Activated T-helper 17 cell treated with anti-CD3 and anti-CD28 coated beads, Interleukin-2, amount 50 U/mL, for 72 hours (primary cell): ENCODE results near the gene TULP1. TPM values are rescaled to one million over a fixed set of nuclear protein-coding genes. Genes with fewer than 3 reads are reported as not detected.
A peak's percentile ranks its signal among the peaks of the same experiment; 100 is the strongest.

Source experiments
- ATAC-seq: fragments of 150-1000 bp; cut with Tn5 transposase; replicated peaks from 2 replicates; pipeline ENCODE4 v1.10.0; 2021; ENCODE audit warnings: mild to moderate bottlenecking, moderate library complexity
- H3K27ac Mint-ChIP-seq: one replicate; pipeline ENCODE4 v1.8.0; 2022; ENCODE audit warnings: mixed read lengths
- H3K27me3 Mint-ChIP-seq: one replicate; pipeline ENCODE4 v1.8.0; 2022; ENCODE audit warnings: mixed read lengths
- H3K36me3 Mint-ChIP-seq: one replicate; pipeline ENCODE4 v1.8.0; 2022; ENCODE audit warnings: low read depth, mild to moderate bottlenecking, mixed read lengths
- H3K4me1 Mint-ChIP-seq: one replicate; pipeline ENCODE4 v1.8.0; 2022; ENCODE audit warnings: mixed read lengths
- H3K4me3 Mint-ChIP-seq: one replicate; pipeline ENCODE4 v1.8.0; 2022; ENCODE audit warnings: mild to moderate bottlenecking, mixed read lengths
- H3K9me3 Mint-ChIP-seq: one replicate; pipeline ENCODE4 v1.8.0; 2022; ENCODE audit warnings: mixed read lengths
- total RNA-seq, 2 donors: library from RNA; stranded (reverse); gene quantifications; one replicate each; pipeline ENCODE4 v1.2.3, GENCODE V29; 2022

TULP1 gene
- total RNA-seq, 2 donors from 2014 or later: not detected

GRCh38 chr6:35496841-35497570, 15.7 kb downstream of the TULP1 start, which contains the start of gene TEAD3:
Gene TEAD3 (minus strand): TSS chr6:35497079.
- H3K4me1 Mint-ChIP-seq: peaks cover 17% of the 10 kb centered on the region
- H3K36me3 Mint-ChIP-seq: no peaks in the 10 kb centered on the region
- H3K27ac Mint-ChIP-seq: no peak within 1 kb of the TSS

GRCh38 chr6:35496036-35496840, 16.5 kb downstream of the TULP1 start:
- Mint-ChIP-seq H3K4me3 (peak overlapping the region; percentile 59), H3K9me3 (no peaks in the 10 kb centered on the region), H3K27ac (no peak overlapping the region), H3K4me1 (peaks cover 17% of the 10 kb centered on the region), H3K36me3 (no peaks in the 10 kb centered on the region), H3K27me3 (peaks cover 12% of the 10 kb centered on the region)
- no peak for ATAC-seq

More at GRCh38 chr6:35496841-35497570, 15.7 kb downstream of the TULP1 start, which contains the start of gene TEAD3:
- no peaks in the 10 kb centered on the region for H3K9me3 Mint-ChIP-seq
- ATAC-seq: peak; percentile 77
- peak within 1 kb of the TSS; percentile 71 for H3K4me3 Mint-ChIP-seq
- H3K27me3 Mint-ChIP-seq: peaks cover 15% of the 10 kb centered on the region

- H3K27ac Mint-ChIP-seq: no peak overlapping the region
- no peak for ATAC-seq
- H3K9me3 Mint-ChIP-seq: no peaks in the 10 kb centered on the region
Observed at GRCh38 chr6:35495258-35496035, 17.2 kb downstream of the TULP1 start.

GRCh38 chr6:35494161-35494563, 18.5 kb downstream of the TULP1 start:
- H3K9me3 Mint-ChIP-seq: no peaks in the 10 kb centered on the region
- no peak overlapping the region for H3K4me3 Mint-ChIP-seq
- no peaks in the 10 kb centered on the region for H3K36me3 Mint-ChIP-seq
- H3K27ac Mint-ChIP-seq: no peak overlapping the region
- H3K4me1 Mint-ChIP-seq: peaks cover 17% of the 10 kb centered on the region
- H3K27me3 Mint-ChIP-seq: peaks cover 5% of the 10 kb centered on the region
- no peak for ATAC-seq

More at GRCh38 chr6:35495258-35496035, 17.2 kb downstream of the TULP1 start:
- H3K27me3 Mint-ChIP-seq: peaks cover 9% of the 10 kb centered on the region
- peaks cover 17% of the 10 kb centered on the region for H3K4me1 Mint-ChIP-seq
- H3K36me3 Mint-ChIP-seq: no peaks in the 10 kb centered on the region
- H3K4me3 Mint-ChIP-seq: peak overlapping the region; percentile 59

GRCh38 chr6:35493307-35493983, 19.3 kb downstream of the TULP1 start:
- no peak for ATAC-seq
- H3K36me3 Mint-ChIP-seq: no peaks in the 10 kb centered on the region
- no peak overlapping the region for H3K4me3 Mint-ChIP-seq
- no peaks in the 10 kb centered on the region for H3K9me3 Mint-ChIP-seq
- H3K27ac Mint-ChIP-seq: peak overlapping the region; percentile 5
- H3K27me3 Mint-ChIP-seq: peaks cover under 1% of the 10 kb centered on the region
- H3K4me1 Mint-ChIP-seq: peaks cover 13% of the 10 kb centered on the region

- Mint-ChIP-seq H3K36me3 (no peaks in the 10 kb centered on the region), H3K4me3 (no peak overlapping the region), H3K4me1 (peaks cover 16% of the 10 kb centered on the region), H3K27me3 (no peaks in the 10 kb centered on the region), H3K9me3 (no peaks in the 10 kb centered on the region), H3K27ac (peak overlapping the region; percentile 5)
- ATAC-seq: no peak
Observed at GRCh38 chr6:35492974-35493284, 19.8 kb downstream of the TULP1 start.

- H3K27me3 Mint-ChIP-seq: no peaks in the 10 kb centered on the region
- peaks cover 17% of the 10 kb centered on the region for H3K4me1 Mint-ChIP-seq
- peak overlapping the region; percentile 5 for H3K27ac Mint-ChIP-seq
Observed at GRCh38 chr6:35492258-35492973, 20.3 kb downstream of the TULP1 start.

GRCh38 chr6:35491558-35492257, 21.0 kb downstream of the TULP1 start:
- Mint-ChIP-seq H3K4me1 (peaks cover 17% of the 10 kb centered on the region), H3K36me3 (no peaks in the 10 kb centered on the region), H3K9me3 (no peaks in the 10 kb centered on the region), H3K27ac (no peak overlapping the region), H3K4me3 (no peak overlapping the region), H3K27me3 (no peaks in the 10 kb centered on the region)
- ATAC-seq: no peak

More at GRCh38 chr6:35492258-35492973, 20.3 kb downstream of the TULP1 start:
- Mint-ChIP-seq H3K4me3 (no peak overlapping the region), H3K36me3 (no peaks in the 10 kb centered on the region), H3K9me3 (no peaks in the 10 kb centered on the region)
- no peak for ATAC-seq

- H3K36me3 Mint-ChIP-seq: no peaks in the 10 kb centered on the region
- H3K9me3 Mint-ChIP-seq: no peaks in the 10 kb centered on the region
Observed at GRCh38 chr6:35490821-35491557, 21.7 kb downstream of the TULP1 start.

GRCh38 chr6:35489995-35490791, 22.5 kb downstream of the TULP1 start:
- no peak overlapping the region for H3K27ac Mint-ChIP-seq
- H3K4me1 Mint-ChIP-seq: peaks cover 17% of the 10 kb centered on the region
- no peaks in the 10 kb centered on the region for H3K27me3 Mint-ChIP-seq
- no peak overlapping the region for H3K4me3 Mint-ChIP-seq
- no peak for ATAC-seq
- no peaks in the 10 kb centered on the region for H3K9me3 Mint-ChIP-seq
- no peaks in the 10 kb centered on the region for H3K36me3 Mint-ChIP-seq

More at GRCh38 chr6:35490821-35491557, 21.7 kb downstream of the TULP1 start:
- no peak for ATAC-seq
- H3K4me3 Mint-ChIP-seq: no peak overlapping the region
- no peak overlapping the region for H3K27ac Mint-ChIP-seq
- peaks cover 17% of the 10 kb centered on the region for H3K4me1 Mint-ChIP-seq
- no peaks in the 10 kb centered on the region for H3K27me3 Mint-ChIP-seq

GRCh38 chr6:35489066-35489465, 23.6 kb downstream of the TULP1 start:
- no peaks in the 10 kb centered on the region for H3K36me3 Mint-ChIP-seq
- ATAC-seq: no peak
- H3K27me3 Mint-ChIP-seq: no peaks in the 10 kb centered on the region
- no peak overlapping the region for H3K4me3 Mint-ChIP-seq
- H3K4me1 Mint-ChIP-seq: peaks cover 15% of the 10 kb centered on the region
- H3K9me3 Mint-ChIP-seq: no peaks in the 10 kb centered on the region
- no peak overlapping the region for H3K27ac Mint-ChIP-seq

GRCh38 chr6:35488517-35488862, 24.2 kb downstream of the TULP1 start:
- Mint-ChIP-seq H3K9me3 (no peaks in the 10 kb centered on the region), H3K4me3 (no peak overlapping the region), H3K36me3 (no peaks in the 10 kb centered on the region), H3K27ac (peak overlapping the region; percentile 85), H3K4me1 (peaks cover 11% of the 10 kb centered on the region), H3K27me3 (no peaks in the 10 kb centered on the region)
- ATAC-seq: no peak
